ENCODE data around the gene DOK1.

DOK1 gene

GRCh38 chr2:74532222-74532621, 22.3 kb upstream of the DOK1 start:
- FAIRE-seq (no peak), DNase-seq (ENCODE audit: insufficient read length, low spot score) (no peak)
- peak; percentile 61 for TF ChIP-seq CTCF (IDR thresholded peaks at IDR 0.05; ENCODE audit: insufficient read depth, missing control alignments)

DNA sequence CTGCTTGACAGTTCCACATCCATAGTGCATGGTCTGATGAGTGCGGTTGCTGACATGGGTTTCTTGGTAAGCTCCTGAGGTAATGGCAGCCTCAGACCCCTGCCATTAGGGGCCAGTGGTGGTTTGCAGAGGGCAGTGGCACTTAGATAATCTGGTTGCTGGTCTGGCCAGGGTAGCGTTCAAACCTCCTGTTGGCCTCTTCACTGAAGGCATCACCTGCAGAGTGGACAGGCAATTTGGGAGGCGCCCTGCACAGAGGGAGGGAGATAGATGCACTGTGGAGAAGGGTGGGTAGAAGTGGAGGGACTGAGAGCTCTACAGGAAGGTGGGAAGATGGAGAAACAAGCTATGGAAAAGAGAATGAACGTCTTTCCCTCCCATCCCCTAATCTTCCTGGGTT, 21.1 kb upstream of the DOK1 start:
- FAIRE-seq (no peak), DNase-seq (ENCODE audit: insufficient read length, low spot score) (no peak)
- no peak for TF ChIP-seq CTCF (IDR thresholded peaks at IDR 0.05; ENCODE audit: insufficient read depth, missing control alignments)

DNA sequence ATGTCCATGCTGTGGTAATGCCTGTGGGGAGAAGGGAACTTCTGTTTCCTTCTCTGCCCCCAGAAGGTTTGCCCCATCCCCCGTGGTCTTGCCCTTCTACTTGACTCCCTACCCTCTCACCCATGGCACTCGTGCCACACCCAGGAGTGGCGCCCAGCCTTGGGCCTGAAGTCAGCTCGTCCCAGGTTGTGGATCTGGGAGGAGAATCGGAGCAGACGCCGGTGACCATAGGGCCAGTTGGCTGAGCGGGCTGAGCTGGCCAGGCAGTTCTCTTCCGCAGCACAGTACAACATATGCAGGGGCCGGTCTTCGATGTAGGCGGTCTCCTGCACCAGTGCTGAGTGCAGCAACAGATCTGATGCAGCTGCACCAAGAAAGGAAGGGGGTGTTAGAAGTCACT, 20.1 kb upstream of the DOK1 start:
- DNase-seq (ENCODE audit: insufficient read length, low spot score) (no peak), FAIRE-seq (no peak)
- TF ChIP-seq CTCF (IDR thresholded peaks at IDR 0.05; ENCODE audit: insufficient read depth, missing control alignments): no peak

GRCh38 chr2:74535440-74535965, 19.0 kb upstream of the DOK1 start:
- no peak for TF ChIP-seq CTCF (IDR thresholded peaks at IDR 0.05; ENCODE audit: insufficient read depth, missing control alignments)
- FAIRE-seq (no peak), DNase-seq (ENCODE audit: insufficient read length, low spot score) (no peak)

GRCh38 chr2:74536166-74536950, 18.2 kb upstream of the DOK1 start:
- DNase-seq (ENCODE audit: insufficient read length, low spot score) (no peak), FAIRE-seq (no peak)
- no peak for TF ChIP-seq CTCF (IDR thresholded peaks at IDR 0.05; ENCODE audit: insufficient read depth, missing control alignments)

GRCh38 chr2:74537140-74537539, 17.4 kb upstream of the DOK1 start:
- DNase-seq (ENCODE audit: insufficient read length, low spot score): no peak
- no peak for FAIRE-seq
- no peak for TF ChIP-seq CTCF (IDR thresholded peaks at IDR 0.05; ENCODE audit: insufficient read depth, missing control alignments)

GRCh38 chr2:74538881-74539339, 15.6 kb upstream of the DOK1 start:
- DNase-seq (ENCODE audit: insufficient read length, low spot score) (no peak), FAIRE-seq (no peak)

More at GRCh38 chr2:74538881-74539339, 15.6 kb upstream of the DOK1 start:
- no peak for TF ChIP-seq CTCF (IDR thresholded peaks at IDR 0.05; ENCODE audit: insufficient read depth, missing control alignments)
